ENCODE results near the gene LRBA.
"Not testable (repeated sequence)": the region's sequence is repeated elsewhere in the genome, so short reads cannot be mapped to it uniquely, and the experiment has no call there.

LRBA gene

GRCh38 chr4:150578745-150579501, 436.2 kb downstream of the LRBA start:
- DNase-seq (ENCODE audit: low read depth in 1 of 2, low spot score in 1 of 2): no peak

- no peak for DNase-seq (ENCODE audit: low read depth in 1 of 2, low spot score in 1 of 2)
Measured at GRCh38 chr4:150577796-150578195, 437.3 kb downstream of the LRBA start.

- DNase-seq (ENCODE audit: low read depth in 1 of 2, low spot score in 1 of 2): no peak
Measured at GRCh38 chr4:150574678-150575077, 440.4 kb downstream of the LRBA start.

- DNase-seq (ENCODE audit: low read depth in 1 of 2, low spot score in 1 of 2): no peak
Measured at GRCh38 chr4:150573534-150573933, 441.6 kb downstream of the LRBA start.

- no peak for DNase-seq (ENCODE audit: low read depth in 1 of 2, low spot score in 1 of 2)
Measured at GRCh38 chr4:150572704-150573504, 442.2 kb downstream of the LRBA start.

GRCh38 chr4:150570862-150571261, 444.2 kb downstream of the LRBA start:
- no peak for DNase-seq (ENCODE audit: low read depth in 1 of 2, low spot score in 1 of 2)

GRCh38 chr4:150569998-150570535, 445.0 kb downstream of the LRBA start:
- no peak for DNase-seq (ENCODE audit: low read depth in 1 of 2, low spot score in 1 of 2)

GRCh38 chr4:150569384-150569987, 445.6 kb downstream of the LRBA start:
- no peak for DNase-seq (ENCODE audit: low read depth in 1 of 2, low spot score in 1 of 2)

GRCh38 chr4:150567070-150567469, 448.0 kb downstream of the LRBA start:
- DNase-seq (ENCODE audit: low read depth in 1 of 2, low spot score in 1 of 2): no peak

GRCh38 chr4:150564967-150565366, 450.1 kb downstream of the LRBA start:
- DNase-seq (ENCODE audit: low read depth in 1 of 2, low spot score in 1 of 2): not testable (repeated sequence)

GRCh38 chr4:150562751-150563150, 452.3 kb downstream of the LRBA start:
- DNase-seq (ENCODE audit: low read depth in 1 of 2, low spot score in 1 of 2): no peak

GRCh38 chr4:150562250-150562649, 452.8 kb downstream of the LRBA start:
- DNase-seq (ENCODE audit: low read depth in 1 of 2, low spot score in 1 of 2): no peak

GRCh38 chr4:150561143-150561737, 453.8 kb downstream of the LRBA start:
- no peak for DNase-seq (ENCODE audit: low read depth in 1 of 2, low spot score in 1 of 2)

GRCh38 chr4:150557811-150558210, 457.3 kb downstream of the LRBA start:
- DNase-seq (ENCODE audit: low read depth in 1 of 2, low spot score in 1 of 2): not testable (repeated sequence)

GRCh38 chr4:150547154-150547838, 467.8 kb downstream of the LRBA start:
- DNase-seq (ENCODE audit: low read depth in 1 of 2, low spot score in 1 of 2): no peak

- no peak for DNase-seq (ENCODE audit: low read depth in 1 of 2, low spot score in 1 of 2)
Measured at GRCh38 chr4:150546286-150546685, 468.8 kb downstream of the LRBA start.

GRCh38 chr4:150543042-150543441, 472.0 kb downstream of the LRBA start:
- no peak for DNase-seq (ENCODE audit: low read depth in 1 of 2, low spot score in 1 of 2)

- no peak for DNase-seq (ENCODE audit: low read depth in 1 of 2, low spot score in 1 of 2)
Measured at GRCh38 chr4:150541681-150542080, 473.4 kb downstream of the LRBA start.

GRCh38 chr4:150540959-150541360, 474.1 kb downstream of the LRBA start:
- no peak for DNase-seq (ENCODE audit: low read depth in 1 of 2, low spot score in 1 of 2)

- DNase-seq (ENCODE audit: low read depth in 1 of 2, low spot score in 1 of 2): no peak
Measured at GRCh38 chr4:150540536-150540935, 474.5 kb downstream of the LRBA start.

GRCh38 chr4:150537911-150538310, 477.2 kb downstream of the LRBA start:
- DNase-seq (ENCODE audit: low read depth in 1 of 2, low spot score in 1 of 2): not testable (repeated sequence)
